HepG2 (cell line): Measurements from ENCODE around the gene PPM1F. TPM values are rescaled to one million over a fixed set of nuclear protein-coding genes. Genes with fewer than 3 reads are reported as not detected.

ENCODE experiments used
- ATAC-seq: fragments of 200-7000 bp; cut with Tn5 transposase; 3 replicates; pipeline ENCODE4 v1.9.1; 2020; ENCODE audit warnings: mild to moderate bottlenecking, moderate library complexity
- BruUV-seq: library from RNA; stranded (reverse); fragments of 400-500 nt; replicated peaks from 2 replicates; lab custom pipeline; 2021; lab: Mats Ljungman, UMichigan
- CTCF ChIA-PET: fragments of 300-600 bp; formaldehyde crosslinking; extraction: SDS; loops from one replicate; lab custom pipeline; 2021; ENCODE audit warnings: low total read pairs, inconsistent platforms, low intra/inter-chr PET ratio; lab: Yijun Ruan, JAX
- POLR2A ChIA-PET: fragments of 350-600 bp; sonication (Branson Sonifier 250); formaldehyde crosslinking; loops from one replicate; lab custom pipeline; 2020; ENCODE audit warnings: antibody characterized with exemption, inconsistent platforms; lab: Yijun Ruan, JAX
- DNase-seq: peaks from one replicate; pipeline ENCODE4 v3.0.0-alpha.2; 2015; ENCODE audit warnings: low spot score
- FAIRE-seq: peaks from 3 replicates; lab custom pipeline; 2011; peaks lifted over from hg19 to GRCh38; lab: Jason Lieb, UNC
- H2AFZ ChIP-seq: one replicate; pipeline ENCODE4 v1.6.1; 2011; ENCODE audit warnings: low read length, inconsistent platforms
- H3K27ac ChIP-seq: fragments of 300-600 bp; 3 replicates; pipeline ENCODE4 v1.8.0; 2011; ENCODE audit warnings: mixed run types, mild to moderate bottlenecking, mixed read lengths, low read length, inconsistent platforms; ENCODE audit not compliant: insufficient read depth; ENCODE audit errors: extremely low read length
- H3K27me3 ChIP-seq, 2 experiments: fragments of 200-600 bp in 1 of 2; 2 replicates in 1 of 2; 3 replicates in 1 of 2; pipeline versions ENCODE4 v1.6.0 to v1.8.0; 2011; ENCODE audit warnings: low read length in 2 of 2, mild to moderate bottlenecking in 2 of 2, moderate library complexity in 2 of 2, inconsistent platforms in 1 of 2; ENCODE audit not compliant: insufficient read depth in 2 of 2, control insufficient read depth in 1 of 2
- H3K36me3 ChIP-seq, 2 experiments: fragments of 200-600 bp in 1 of 2; replicated peaks in 1 of 2; 2 replicates in 1 of 2; 3 replicates in 1 of 2; pipeline versions ENCODE4 v1.5.1 to v1.8.0; 2011; ENCODE audit warnings: low read length in 2 of 2, inconsistent platforms in 1 of 2; ENCODE audit not compliant: insufficient read depth in 2 of 2, control insufficient read depth in 1 of 2
- H3K4me1 ChIP-seq: 2 replicates; pipeline ENCODE4 v1.5.1; 2012; ENCODE audit warnings: low read length, inconsistent platforms; ENCODE audit not compliant: insufficient read depth
- H3K4me2 ChIP-seq: 2 replicates; pipeline ENCODE4 v1.6.0; 2011; ENCODE audit warnings: low read depth, low read length, inconsistent platforms
- H3K4me3 ChIP-seq, 3 experiments: fragments of 200-600 bp in 1 of 3; sonication (generic), shearing (Covaris generic) in 1 of 3; replicated peaks in 1 of 3; 2 replicates each; pipeline ENCODE4 v1.5.1; 2011 to 2016; ENCODE audit warnings: low read length in 3 of 3, inconsistent platforms in 2 of 3, low read depth in 2 of 3, mild to moderate bottlenecking in 2 of 3, control low read depth in 1 of 3, mixed read lengths in 1 of 3; ENCODE audit not compliant: insufficient read depth in 1 of 3
- H3K79me2 ChIP-seq: one replicate; pipeline ENCODE4 v1.6.1; 2011; ENCODE audit warnings: low read length, inconsistent platforms; ENCODE audit not compliant: insufficient read depth
- H3K9ac ChIP-seq: 2 replicates; pipeline ENCODE4 v1.6.0; 2011; ENCODE audit warnings: mild to moderate bottlenecking, low read depth, low read length, inconsistent platforms; ENCODE audit not compliant: insufficient read depth
- H3K9me3 ChIP-seq: 2 replicates; pipeline ENCODE4 v1.5.1; 2012; ENCODE audit warnings: mild to moderate bottlenecking, low read length
- H4K20me1 ChIP-seq: 2 replicates; pipeline ENCODE4 v1.6.0; 2011; ENCODE audit warnings: inconsistent platforms, mild to moderate bottlenecking, low read length, moderate library complexity; ENCODE audit not compliant: insufficient read depth
- CCAR2 ChIP-seq: fragments of 200-400 bp; formaldehyde crosslinking; optimal IDR thresholded peaks from 2 replicates; pipeline ENCODE3; 2018; ENCODE audit warnings: low read depth, mild to moderate bottlenecking, low read length, moderate library complexity
- ELF1 ChIP-seq: sonication (generic); formaldehyde crosslinking; IDR thresholded peaks from 2 replicates; pipeline ENCODE4 v1.4.0; 2020; ENCODE audit warnings: missing genetic modification reagents
- NONO ChIP-seq, 2 experiments: fragments of 450-650 bp in 1 of 2; sonication (generic) in 1 of 2; formaldehyde crosslinking in 1 of 2; IDR thresholded peaks in 1 of 2; conservative IDR thresholded peaks in 1 of 2; 2 replicates each; pipeline versions ENCODE4 v1.6.1 to v1.8.0; 2017 to 2022; ENCODE audit warnings: mild to moderate bottlenecking in 1 of 2, missing genetic modification reagents in 1 of 2, moderate library complexity in 1 of 2
- SATB2 ChIP-seq: sonication (generic); formaldehyde crosslinking; IDR thresholded peaks from 2 replicates; pipeline ENCODE4 v1.5.0; 2020; ENCODE audit warnings: missing genetic modification reagents
- STAT6 ChIP-seq: sonication (generic); formaldehyde crosslinking; IDR thresholded peaks from 2 replicates; pipeline ENCODE4 v1.4.0; 2020; ENCODE audit warnings: missing genetic modification reagents, mild to moderate bottlenecking, borderline replicate concordance
- WGBS: methylation state at CpG from one replicate; pipeline ENCODE4 v1.1.6; 2017; ENCODE audit warnings: low lambda C conversion rate; 5-methylcytosine and 5-hydroxymethylcytosine counted together
- in situ Hi-C: cut with HindIII; loops from 2 replicates; pipeline ENCODE4 v1.10.0; 2017; ENCODE audit warnings: low pct_unique_long_range_greater_than_20kb; ENCODE audit not compliant: extremely low pct_ligation_motif_present
- intact Hi-C: fragments of 100-400 bp; cut with micrococcal nuclease; formaldehyde crosslinking; loops from one replicate; pipeline ENCODE4 v1.10.0; 2022; ENCODE audit not compliant: unreplicated experiment
- polyA plus RNA-seq, 8 experiments: library from polyadenylated mRNA; depleted of rRNA in 3 of 8; stranded (reverse) in 7 of 8; unstranded in 1 of 8; fragments of >200 nt; fragmentation: Illumina TruSeq in 4 of 8; extraction: Trizol in 4 of 8; gene quantifications; 2 replicates each; pipeline versions ENCODE4 v1.2.1 to v1.2.3, GENCODE V29; 2011 to 2016; ENCODE audit warnings: low read depth in 4 of 8, missing spikeins in 1 of 8, mixed read lengths in 1 of 8; ENCODE audit not compliant: insufficient read depth in 1 of 8
- total RNA-seq, 5 experiments: library from RNA; depleted of rRNA; stranded (reverse); fragments of >200 nt; fragmentation: Illumina TruSeq; extraction: Trizol; gene quantifications; 2 replicates each; pipeline ENCODE4 v1.2.3, GENCODE V29; 2016; ENCODE audit warnings: low read depth in 1 of 5
- TF ChIP-seq, protein P1 (sequence below): sonication (generic); formaldehyde crosslinking; conservative IDR thresholded peaks from 2 replicates; pipeline ENCODE4 v1.4.0; 2020; ENCODE audit warnings: mild to moderate bottlenecking, missing genetic modification reagents, moderate library complexity

The PPM1F gene
- total and polyA plus RNA-seq, 2 of the 13 experiments (the other 11 are each of a cell fraction or from before 2014, with no cell fraction given): 11.0 to 19.6 TPM

DNA sequence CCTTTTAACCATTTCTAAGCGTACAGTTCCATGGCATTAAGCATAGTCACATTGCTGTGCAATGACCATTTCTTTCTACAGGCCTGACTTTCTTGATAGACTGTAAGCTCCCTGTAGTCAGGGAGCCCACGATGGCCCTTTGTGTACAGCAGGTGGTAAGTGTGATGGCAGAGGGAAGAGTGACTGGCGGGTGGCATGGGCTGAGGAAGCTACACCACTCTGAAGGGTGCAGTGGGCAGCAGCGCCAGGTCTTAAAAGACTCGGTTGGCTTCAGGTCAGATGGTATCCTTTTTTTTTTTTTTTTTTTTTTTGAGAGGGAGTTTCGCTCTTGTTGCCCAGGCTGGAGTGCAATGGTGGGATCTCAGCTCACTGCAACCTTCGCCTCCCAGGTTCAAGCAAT, 1.6 kb downstream of the PPM1F start (continued):
- TF ChIP-seq STAT6 (CRISPR knock-in tag): no peak
- TF ChIP-seq ELF1 (CRISPR knock-in tag): no peak
- TF ChIP-seq, protein P1, sequence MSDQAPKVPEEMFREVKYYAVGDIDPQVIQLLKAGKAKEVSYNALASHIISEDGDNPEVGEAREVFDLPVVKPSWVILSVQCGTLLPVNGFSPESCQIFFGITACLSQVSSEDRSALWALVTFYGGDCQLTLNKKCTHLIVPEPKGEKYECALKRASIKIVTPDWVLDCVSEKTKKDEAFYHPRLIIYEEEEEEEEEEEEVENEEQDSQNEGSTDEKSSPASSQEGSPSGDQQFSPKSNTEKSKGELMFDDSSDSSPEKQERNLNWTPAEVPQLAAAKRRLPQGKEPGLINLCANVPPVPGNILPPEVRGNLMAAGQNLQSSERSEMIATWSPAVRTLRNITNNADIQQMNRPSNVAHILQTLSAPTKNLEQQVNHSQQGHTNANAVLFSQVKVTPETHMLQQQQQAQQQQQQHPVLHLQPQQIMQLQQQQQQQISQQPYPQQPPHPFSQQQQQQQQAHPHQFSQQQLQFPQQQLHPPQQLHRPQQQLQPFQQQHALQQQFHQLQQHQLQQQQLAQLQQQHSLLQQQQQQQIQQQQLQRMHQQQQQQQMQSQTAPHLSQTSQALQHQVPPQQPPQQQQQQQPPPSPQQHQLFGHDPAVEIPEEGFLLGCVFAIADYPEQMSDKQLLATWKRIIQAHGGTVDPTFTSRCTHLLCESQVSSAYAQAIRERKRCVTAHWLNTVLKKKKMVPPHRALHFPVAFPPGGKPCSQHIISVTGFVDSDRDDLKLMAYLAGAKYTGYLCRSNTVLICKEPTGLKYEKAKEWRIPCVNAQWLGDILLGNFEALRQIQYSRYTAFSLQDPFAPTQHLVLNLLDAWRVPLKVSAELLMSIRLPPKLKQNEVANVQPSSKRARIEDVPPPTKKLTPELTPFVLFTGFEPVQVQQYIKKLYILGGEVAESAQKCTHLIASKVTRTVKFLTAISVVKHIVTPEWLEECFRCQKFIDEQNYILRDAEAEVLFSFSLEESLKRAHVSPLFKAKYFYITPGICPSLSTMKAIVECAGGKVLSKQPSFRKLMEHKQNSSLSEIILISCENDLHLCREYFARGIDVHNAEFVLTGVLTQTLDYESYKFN (CRISPR knock-in tag): no peak
- no peak for TF ChIP-seq NONO (IDR thresholded peaks at IDR 0.05)
- no peak for TF ChIP-seq NONO (CRISPR knock-in tag; conservative IDR thresholded peaks at IDR 0.05)

GRCh38 chr22:21949948-21950347, 2.7 kb downstream of the PPM1F start:
- TF ChIP-seq SATB2 (CRISPR knock-in tag) (no peak), CCAR2 (no peak)
- ChIA-PET POLR2A (no interaction called here), CTCF (no interaction called here)
- no peaks in the 10 kb centered on the region for H3K9me3 ChIP-seq
- H3K27ac ChIP-seq: no peak overlapping the region
- H3K4me2 ChIP-seq: no peak overlapping the region
- H3K4me1 ChIP-seq: peaks cover 16% of the 10 kb centered on the region
- H3K9ac ChIP-seq: no peak overlapping the region
- no peak overlapping the region for H2AFZ ChIP-seq
- ATAC-seq: no peak
- WGBS: 94% methylated on average over 1 of the region's 1 CpG
- H3K27me3 ChIP-seq: no peaks in the 10 kb centered on the region; a peak in 1 of 5 replicates
- H3K79me2 ChIP-seq: no peaks in the 10 kb centered on the region
- H3K36me3 ChIP-seq: peaks cover 3 to 11% of the 10 kb centered on the region in 2 experiments; a peak in 3 of 5 replicates
- no TSS peak for BruUV-seq
- H4K20me1 ChIP-seq: peaks cover 7% of the 10 kb centered on the region; the same call in 1 of the 2 replicates
- DNase-seq: no peak
- FAIRE-seq: no peak
- intact Hi-C loops: no loop called here
- in situ Hi-C loops: loop anchor here (5.0 kb wide), 1 partner anchor 238 kb away; no protein-coding TSS in a partner anchor
- H3K4me3 ChIP-seq: no peak overlapping the region
